Neural progenitor cell (in vitro differentiated cells): ENCODE measurements around the gene MMP14.

Experiments
- CTCF ChIP-seq: fragments of 200-600 bp; sonication (generic); IDR thresholded peaks from 2 replicates; pipeline ENCODE4 v1.5.1; 2017; ENCODE audit warnings: antibody characterized with exemption, mild to moderate bottlenecking
- EZH2 ChIP-seq: fragments of 200-600 bp; sonication (generic); IDR thresholded peaks from 2 replicates; pipeline ENCODE4 v1.6.1; 2017; ENCODE audit warnings: antibody characterized with exemption, mild to moderate bottlenecking, moderate library complexity

GRCh38 chr14:22830443-22831010 is 5.9 kb upstream of the MMP14 start:
- no peak for TF ChIP-seq CTCF
- TF ChIP-seq EZH2: no peak
